H9 (cell line): ENCODE data around the gene NECAB2. TPM values are rescaled to one million over a fixed set of nuclear protein-coding genes. Genes with fewer than 3 reads are reported as not detected.

Experiments
- DNase-seq: peaks from one replicate; pipeline ENCODE4 v3.0.0-alpha.2; 2017
- H2AFZ ChIP-seq: one replicate; pipeline ENCODE4 v1.6.1; 2013; ENCODE audit warnings: mild to moderate bottlenecking, low read length, control low read depth, moderate library complexity
- H2AK5ac ChIP-seq: 2 replicates; pipeline ENCODE4 v1.6.1; 2013; ENCODE audit warnings: low read length, control low read depth, mixed read lengths; ENCODE audit not compliant: insufficient read length
- H2BK120ac ChIP-seq: one replicate; pipeline ENCODE4 v1.6.1; 2013; ENCODE audit warnings: low read depth, mild to moderate bottlenecking, low read length, control low read depth, inconsistent platforms; ENCODE audit not compliant: poor library complexity, severe bottlenecking
- H2BK12ac ChIP-seq: 2 replicates; pipeline ENCODE4 v1.6.1; 2013; ENCODE audit warnings: low read length, control low read depth, mixed read lengths, low read depth; ENCODE audit not compliant: insufficient read length
- H2BK15ac ChIP-seq: 2 replicates; pipeline ENCODE4 v1.6.1; 2013; ENCODE audit warnings: low read depth, low read length, control low read depth
- H2BK20ac ChIP-seq: one replicate; pipeline ENCODE4 v1.6.1; 2013; ENCODE audit warnings: low read depth, mild to moderate bottlenecking, low read length, control low read depth, inconsistent platforms; ENCODE audit not compliant: poor library complexity, severe bottlenecking
- H2BK5ac ChIP-seq: 2 replicates; pipeline ENCODE4 v1.6.1; 2013; ENCODE audit warnings: low read length, control low read depth, mixed read lengths; ENCODE audit not compliant: insufficient read length
- H3K14ac ChIP-seq: 2 replicates; pipeline ENCODE4 v1.6.1; 2013; ENCODE audit warnings: low read length, control low read depth; ENCODE audit not compliant: insufficient read depth
- H3K18ac ChIP-seq: 2 replicates; pipeline ENCODE4 v1.6.1; 2013; ENCODE audit warnings: low read depth, mild to moderate bottlenecking, mixed read lengths, low read length, control low read depth; ENCODE audit not compliant: insufficient read length
- H3K23ac ChIP-seq: 2 replicates; pipeline ENCODE4 v1.6.1; 2013; ENCODE audit warnings: low read length, control low read depth, mixed read lengths, low read depth; ENCODE audit not compliant: insufficient read length
- H3K23me2 ChIP-seq: 2 replicates; pipeline ENCODE4 v1.6.1; 2013; ENCODE audit warnings: low read depth, mild to moderate bottlenecking, mixed read lengths, low read length, control low read depth; ENCODE audit not compliant: insufficient read length, poor library complexity, severe bottlenecking
- H3K27ac ChIP-seq: 2 replicates; pipeline ENCODE4 v1.5.1; 2013; ENCODE audit warnings: low read length, control low read depth, mixed read lengths, low read depth; ENCODE audit not compliant: insufficient read length
- H3K27me3 ChIP-seq: 2 replicates; pipeline ENCODE4 v1.6.1; 2013; ENCODE audit warnings: low read length, control low read depth, inconsistent platforms; ENCODE audit not compliant: insufficient read depth
- H3K4ac ChIP-seq: 2 replicates; pipeline ENCODE4 v1.6.1; 2013; ENCODE audit warnings: low read depth, mild to moderate bottlenecking, control low read depth, inconsistent platforms, low read length, moderate library complexity
- H3K4me1 ChIP-seq: 2 replicates; pipeline ENCODE4 v1.6.1; 2013; ENCODE audit warnings: low read length, control low read depth, inconsistent platforms; ENCODE audit not compliant: insufficient read depth
- H3K4me2 ChIP-seq: 2 replicates; pipeline ENCODE4 v1.6.1; 2013; ENCODE audit warnings: low read length, control low read depth, mixed read lengths; ENCODE audit not compliant: insufficient read length, insufficient read depth
- H3K56ac ChIP-seq: 2 replicates; pipeline ENCODE4 v1.6.1; 2013; ENCODE audit warnings: low read depth, mild to moderate bottlenecking, mixed read lengths, low read length, control low read depth; ENCODE audit not compliant: insufficient read length
- H3K79me1 ChIP-seq: 2 replicates; pipeline ENCODE4 v1.6.1; 2013; ENCODE audit warnings: low read depth, mild to moderate bottlenecking, moderate library complexity, low read length, control low read depth, inconsistent platforms; ENCODE audit not compliant: insufficient read depth, poor library complexity, severe bottlenecking
- H3K79me2 ChIP-seq: 2 replicates; pipeline ENCODE4 v1.6.1; 2013; ENCODE audit warnings: low read length, control low read depth, inconsistent platforms; ENCODE audit not compliant: insufficient read depth
- H3K9ac ChIP-seq: 2 replicates; pipeline ENCODE4 v1.6.1; 2013; ENCODE audit warnings: low read length, control low read depth, mixed read lengths; ENCODE audit not compliant: insufficient read length; ENCODE audit errors: extremely low read depth
- H3K9me3 ChIP-seq: one replicate; pipeline ENCODE4 v1.6.1; 2013; ENCODE audit warnings: low read depth, low read length, inconsistent platforms; ENCODE audit not compliant: control insufficient read depth
- H3T11ph ChIP-seq: one replicate; pipeline ENCODE4 v1.6.1; 2013; ENCODE audit warnings: mild to moderate bottlenecking, low read length, control low read depth, inconsistent platforms
- H4K20me1 ChIP-seq: one replicate; pipeline ENCODE4 v1.6.1; 2013; ENCODE audit not compliant: control insufficient read depth, insufficient read length, insufficient read depth
- H4K5ac ChIP-seq: 2 replicates; pipeline ENCODE4 v1.6.1; 2013; ENCODE audit warnings: low read depth, mild to moderate bottlenecking, mixed read lengths, low read length, control low read depth; ENCODE audit not compliant: insufficient read length
- H4K8ac ChIP-seq: replicated peaks from 2 replicates; pipeline ENCODE4 v1.6.1; 2013; ENCODE audit warnings: low read length, control low read depth, mixed read lengths, low read depth; ENCODE audit not compliant: insufficient read length
- H4K91ac ChIP-seq: 2 replicates; pipeline ENCODE4 v1.6.1; 2013; ENCODE audit warnings: low read depth, mild to moderate bottlenecking, moderate library complexity, mixed read lengths, low read length, control low read depth; ENCODE audit not compliant: insufficient read length
- H3K27ac Mint-ChIP-seq, 3 experiments: 2 replicates in 2 of 3; 3 replicates in 1 of 3; pipeline ENCODE4 v1.8.0; 2020 to 2021; ENCODE audit warnings: mixed read lengths in 3 of 3, mild to moderate bottlenecking in 1 of 3, moderate library complexity in 1 of 3
- H3K27me3 Mint-ChIP-seq: 2 replicates; pipeline ENCODE4 v1.8.0; 2021; ENCODE audit warnings: low read depth, mild to moderate bottlenecking, moderate library complexity, mixed read lengths
- H3K36me3 Mint-ChIP-seq, 3 experiments: 2 replicates in 2 of 3; 3 replicates in 1 of 3; pipeline ENCODE4 v1.8.0; 2020 to 2021; ENCODE audit warnings: low read depth in 3 of 3, mixed read lengths in 3 of 3; ENCODE audit not compliant: insufficient read depth in 1 of 3
- H3K4me1 Mint-ChIP-seq, 2 experiments: 2 replicates each; pipeline ENCODE4 v1.8.0; 2020; ENCODE audit warnings: mixed read lengths in 2 of 2
- H3K4me3 Mint-ChIP-seq, 2 experiments: 2 replicates in 1 of 2; 3 replicates in 1 of 2; pipeline ENCODE4 v1.8.0; 2020 to 2021; ENCODE audit warnings: mild to moderate bottlenecking in 2 of 2, mixed read lengths in 2 of 2, moderate library complexity in 1 of 2
- H3K9me3 Mint-ChIP-seq, 2 experiments: 2 replicates in 1 of 2; 3 replicates in 1 of 2; pipeline ENCODE4 v1.8.0; 2020; ENCODE audit warnings: mild to moderate bottlenecking in 2 of 2, mixed read lengths in 2 of 2, moderate library complexity in 1 of 2
- WGBS: extraction: QIAGEN DNeasy Blood & Tissue Kit; methylation state at CpG from one replicate; pipeline ENCODE4 v1.1.7; 2013; ENCODE audit warnings: missing lambda C conversion rate, low lambda C conversion rate, mixed read lengths; ENCODE audit not compliant: insufficient read length; ENCODE audit errors: extremely low coverage; 5-methylcytosine and 5-hydroxymethylcytosine counted together
- total RNA-seq: library from RNA; stranded (reverse); gene quantifications from 2 replicates; pipeline ENCODE4 v1.2.1, GENCODE V29; 2021
- TF ChIP-seq, protein P1 (sequence below): fragments of 200-600 bp; sonication (generic); conservative IDR thresholded peaks from 3 replicates; pipeline ENCODE4 v1.8.0; 2021; ENCODE audit warnings: antibody characterized with exemption, mild to moderate bottlenecking

NECAB2 gene
- total RNA-seq, 1 experiment from 2014 or later: 12.6 TPM

GRCh38 chr16:84047206-84047605, 79.2 kb downstream of the NECAB2 start:
- TF ChIP-seq, protein P1, sequence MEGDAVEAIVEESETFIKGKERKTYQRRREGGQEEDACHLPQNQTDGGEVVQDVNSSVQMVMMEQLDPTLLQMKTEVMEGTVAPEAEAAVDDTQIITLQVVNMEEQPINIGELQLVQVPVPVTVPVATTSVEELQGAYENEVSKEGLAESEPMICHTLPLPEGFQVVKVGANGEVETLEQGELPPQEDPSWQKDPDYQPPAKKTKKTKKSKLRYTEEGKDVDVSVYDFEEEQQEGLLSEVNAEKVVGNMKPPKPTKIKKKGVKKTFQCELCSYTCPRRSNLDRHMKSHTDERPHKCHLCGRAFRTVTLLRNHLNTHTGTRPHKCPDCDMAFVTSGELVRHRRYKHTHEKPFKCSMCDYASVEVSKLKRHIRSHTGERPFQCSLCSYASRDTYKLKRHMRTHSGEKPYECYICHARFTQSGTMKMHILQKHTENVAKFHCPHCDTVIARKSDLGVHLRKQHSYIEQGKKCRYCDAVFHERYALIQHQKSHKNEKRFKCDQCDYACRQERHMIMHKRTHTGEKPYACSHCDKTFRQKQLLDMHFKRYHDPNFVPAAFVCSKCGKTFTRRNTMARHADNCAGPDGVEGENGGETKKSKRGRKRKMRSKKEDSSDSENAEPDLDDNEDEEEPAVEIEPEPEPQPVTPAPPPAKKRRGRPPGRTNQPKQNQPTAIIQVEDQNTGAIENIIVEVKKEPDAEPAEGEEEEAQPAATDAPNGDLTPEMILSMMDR: no peak

More at GRCh38 chr16:84047206-84047605, 79.2 kb downstream of the NECAB2 start:
- Histone ChIP-seq H4K8ac (no peak overlapping the region), H2BK120ac (no peak overlapping the region), H3K4me1 (no peaks in the 10 kb centered on the region; the same call in 1 of the 2 replicates), H3K18ac (no peak overlapping the region), H3K9ac (no peak overlapping the region), H4K91ac (no peak overlapping the region), H2BK12ac (no peak overlapping the region), H3K23me2 (no peaks in the 10 kb centered on the region), H2BK15ac (no peak overlapping the region), H2AK5ac (no peak overlapping the region), H3K56ac (no peak overlapping the region), H3K14ac (no peak overlapping the region), H3K79me1 (no peaks in the 10 kb centered on the region), H3K27me3 (no peaks in the 10 kb centered on the region), H3K4me2 (no peak overlapping the region), H3T11ph (no peak overlapping the region), H3K9me3 (no peaks in the 10 kb centered on the region), H2BK5ac (no peak overlapping the region), H3K27ac (no peak overlapping the region), H2BK20ac (no peak overlapping the region), H4K20me1 (no peaks in the 10 kb centered on the region), H3K23ac (no peak overlapping the region), H4K5ac (no peak overlapping the region), H3K4ac (no peak overlapping the region), H2AFZ (no peak overlapping the region), H3K79me2 (no peaks in the 10 kb centered on the region)
- no peak for DNase-seq
- Mint-ChIP-seq H3K27me3 (peaks cover 2% of the 10 kb centered on the region), H3K27ac (peak overlapping the region in 1 of 3 experiments; percentile 36; a peak in 2 of 7 replicates), H3K4me3 (no peak overlapping the region), H3K4me1 (peaks cover 23 to 33% of the 10 kb centered on the region in 2 experiments), H3K9me3 (no peaks in the 10 kb centered on the region), H3K36me3 (peaks cover 0 to 4% (median 1%) of the 10 kb centered on the region in 3 experiments; a peak in 4 of 7 replicates)
- no CpG with 5 or more reads among the region's 6 CpGs for WGBS
